Left forelimb (tissue), 1 donor: ENCODE measurements around the gene TRIL.

Experiments
- DNase-seq: peaks from one replicate; pipeline ENCODE4 v3.0.0-alpha.2; 2018; ENCODE audit warnings: low spot score

The TRIL gene

GRCh38 chr7:28958235-28958979 lies at the start of gene TRIL:
TSS of gene TRIL (minus strand) at chr7:28958330. CDS start at chr7:28958046, 284 bp downstream.
- DNase-seq: peak; percentile 95

- DNase-seq: no peak
These were observed 49.0 kb upstream of the TRIL start for GRCh38 chr7:29007127-29007526.

DNA sequence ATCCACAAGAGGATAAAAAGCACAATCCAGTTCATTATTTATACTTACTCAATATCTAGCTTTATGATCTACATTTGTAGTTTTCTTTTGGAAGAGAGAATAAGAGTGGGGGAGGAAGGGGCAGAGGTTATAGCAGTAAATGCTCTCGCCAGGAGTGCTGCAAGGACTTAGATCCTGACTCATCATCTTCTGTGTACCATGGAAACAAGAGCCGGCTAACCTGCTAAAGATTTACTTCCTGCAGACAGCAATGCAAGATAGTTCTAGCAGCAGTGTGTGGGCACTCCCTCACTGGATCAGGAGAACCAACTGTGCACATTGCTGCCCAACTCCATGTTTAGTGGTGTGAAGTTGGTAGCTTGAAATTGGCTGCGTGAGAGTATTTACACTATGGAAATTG lies 47.7 kb upstream of the TRIL start:
- DNase-seq: no peak

- no peak for DNase-seq
These were observed 47.3 kb upstream of the TRIL start for GRCh38 chr7:29005406-29005805.

- DNase-seq: no peak
These were observed 45.6 kb upstream of the TRIL start for GRCh38 chr7:29003703-29004102.

GRCh38 chr7:29000717-29001076 lies 42.6 kb upstream of the TRIL start:
- DNase-seq: no peak

DNA sequence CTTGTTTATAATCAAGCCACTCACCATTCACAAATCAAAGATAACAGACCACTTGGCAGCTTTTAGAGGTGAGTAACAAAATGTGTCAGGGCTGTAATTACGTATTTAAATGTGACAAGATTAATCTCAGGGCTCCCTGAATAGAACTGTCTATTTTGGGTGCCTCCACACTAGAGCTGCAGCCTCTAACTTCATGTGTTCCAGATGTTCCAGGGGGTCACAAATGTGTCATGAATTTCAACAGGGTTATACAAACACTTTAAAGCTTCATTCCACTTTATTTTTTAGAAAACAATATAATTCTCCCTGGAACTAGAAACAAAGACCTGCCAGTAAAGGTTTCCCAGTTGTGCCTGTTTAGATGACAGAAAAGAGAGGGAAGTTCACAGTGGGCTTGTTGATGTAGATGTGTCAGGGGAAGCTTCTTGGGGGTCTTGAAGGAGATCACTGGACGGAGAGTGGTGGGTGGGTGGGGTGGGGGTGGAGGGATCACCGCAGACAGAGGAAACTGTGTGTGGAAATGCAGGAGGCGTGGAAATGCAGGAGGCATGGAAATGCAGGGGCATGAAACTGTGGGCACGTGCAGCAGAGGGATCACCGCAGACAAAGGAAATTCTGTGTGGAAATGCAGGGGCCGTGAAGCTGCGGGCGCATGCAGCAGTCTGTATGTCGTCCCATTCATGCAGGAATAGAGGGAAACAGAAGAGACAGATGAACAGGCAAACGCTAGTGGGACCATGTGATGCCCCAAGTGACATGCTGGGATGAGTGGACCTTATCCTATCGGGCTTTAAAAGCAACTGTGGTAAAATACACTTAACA lies 42.0 kb upstream of the TRIL start:
- no peak for DNase-seq

GRCh38 chr7:28999427-28999826 lies 41.3 kb upstream of the TRIL start:
- DNase-seq: no peak

DNA sequence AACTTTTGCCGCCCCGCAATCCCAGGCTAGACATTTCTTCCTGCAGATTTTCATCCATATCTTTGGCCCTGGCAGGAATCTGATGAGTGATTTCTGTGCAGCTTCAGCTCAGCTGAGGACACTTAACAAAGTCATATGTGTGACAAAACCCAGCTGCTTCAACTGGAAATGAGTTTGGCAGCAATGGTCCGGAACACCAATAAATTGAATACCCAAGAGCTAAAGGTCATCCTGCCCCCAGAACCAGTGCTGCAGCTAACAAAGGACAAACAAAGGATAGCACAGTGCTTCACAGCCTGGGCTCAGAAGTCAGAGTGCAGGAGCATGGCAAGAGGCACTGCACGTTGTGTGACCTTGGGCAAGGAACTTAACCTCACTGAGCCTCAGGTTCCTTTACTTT lies 40.0 kb upstream of the TRIL start:
- no peak for DNase-seq

DNA sequence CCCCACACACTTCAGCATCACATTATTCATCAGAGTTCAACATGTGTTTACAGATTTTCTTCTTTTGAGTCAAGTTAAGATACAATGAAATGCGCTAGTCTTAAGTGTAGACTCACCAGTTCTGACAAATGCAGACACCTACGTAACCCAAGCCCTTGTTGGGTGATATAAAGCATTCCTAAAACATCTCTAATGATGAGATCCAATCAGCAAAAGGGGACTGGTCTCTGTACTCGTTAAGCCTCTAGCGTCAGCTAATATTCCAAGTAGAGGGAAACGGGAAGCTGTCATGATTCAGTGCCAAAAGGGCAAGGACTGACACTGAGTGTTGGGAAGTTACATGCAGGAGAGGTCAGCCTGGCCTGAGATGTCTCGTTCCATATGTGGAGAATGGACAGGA lies 38.7 kb upstream of the TRIL start:
- DNase-seq: no peak

DNA sequence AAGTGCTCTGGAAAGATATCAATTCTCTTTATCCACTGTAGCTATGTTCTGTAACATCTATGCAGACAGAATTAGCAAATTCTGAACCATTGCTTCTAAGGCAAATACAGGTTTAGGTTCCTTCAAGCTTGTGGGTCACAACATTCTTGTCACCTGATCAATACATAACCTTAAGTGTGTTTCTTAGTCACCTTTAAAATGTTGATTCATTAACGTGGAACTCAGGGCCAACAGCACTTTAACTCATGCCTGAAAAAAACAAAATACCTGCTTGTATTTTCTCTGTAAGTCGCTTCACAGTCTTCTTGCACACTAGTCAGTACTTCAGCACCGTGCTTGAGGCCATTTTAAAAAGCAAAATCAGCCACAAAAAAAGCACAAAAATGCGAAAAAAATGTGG lies 35.2 kb upstream of the TRIL start:
- no peak for DNase-seq

DNA sequence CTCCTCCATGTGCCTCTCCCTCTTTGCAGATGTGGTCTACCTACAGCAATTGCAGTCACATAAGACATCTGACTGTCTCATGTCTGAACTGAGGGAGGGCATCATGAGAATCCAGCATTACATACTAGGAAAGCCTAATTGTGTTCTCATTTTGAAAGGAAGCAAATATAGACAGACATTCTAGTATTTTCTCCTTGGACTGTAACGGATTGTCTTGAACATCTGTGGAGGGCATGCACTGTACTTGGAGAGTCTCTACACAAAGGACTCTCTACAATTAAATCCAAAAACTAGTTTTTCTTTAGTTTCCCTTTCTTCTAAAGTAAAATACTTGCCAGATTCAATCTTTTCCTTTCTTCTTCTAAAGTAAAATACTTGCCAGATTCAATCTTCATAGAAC lies 34.7 kb upstream of the TRIL start:
- DNase-seq: no peak

GRCh38 chr7:28990200-28990960 lies 32.2 kb upstream of the TRIL start:
- peak; percentile 80 for DNase-seq

GRCh38 chr7:28989211-28989980 lies 31.3 kb upstream of the TRIL start:
- no peak for DNase-seq

GRCh38 chr7:28988810-28989209 lies 30.7 kb upstream of the TRIL start:
- DNase-seq: no peak

- no peak for DNase-seq
These were observed 30.0 kb upstream of the TRIL start for GRCh38 chr7:28988091-28988490.

DNA sequence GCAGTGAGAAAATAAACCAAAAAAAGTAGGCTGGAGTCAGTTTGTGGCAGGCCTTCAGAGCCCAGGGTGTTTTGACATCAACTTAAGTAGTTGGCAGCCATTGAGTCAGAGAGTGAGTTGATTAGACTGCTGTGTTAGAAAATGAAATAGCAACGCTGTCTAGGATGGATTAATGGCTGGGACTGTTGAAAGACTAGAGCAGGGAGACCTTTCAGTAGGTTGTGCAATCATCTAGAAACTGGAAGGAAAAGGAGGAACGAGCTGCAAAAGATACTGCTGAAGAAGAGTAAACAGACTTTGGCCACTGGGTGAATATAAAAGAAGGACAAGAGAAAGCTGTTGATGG lies 28.6 kb upstream of the TRIL start:
- DNase-seq: no peak

GRCh38 chr7:28986028-28986764 lies 28.1 kb upstream of the TRIL start:
- DNase-seq: no peak

DNA sequence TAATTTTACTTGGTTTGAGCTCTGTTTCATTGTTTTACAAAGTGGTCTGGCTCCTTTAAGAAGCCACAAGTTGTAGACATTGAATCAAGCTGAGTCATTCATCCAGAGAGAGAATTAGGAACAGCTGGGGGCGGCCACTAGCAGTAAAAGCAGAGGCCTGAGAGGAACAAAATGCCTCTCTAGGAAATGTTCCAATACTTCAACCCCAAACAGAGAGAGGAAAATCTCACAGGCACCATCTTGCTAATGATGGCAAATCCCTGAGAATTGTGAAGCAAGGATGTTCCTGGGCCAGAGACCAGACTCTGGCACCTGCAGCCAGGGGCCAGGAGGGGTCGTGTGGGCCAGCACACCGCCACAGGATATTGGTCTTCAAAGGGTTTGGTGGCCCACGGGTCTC lies 26.5 kb upstream of the TRIL start:
- no peak for DNase-seq

- no peak for DNase-seq
These were observed 26.1 kb upstream of the TRIL start for GRCh38 chr7:28984217-28984616.

DNA sequence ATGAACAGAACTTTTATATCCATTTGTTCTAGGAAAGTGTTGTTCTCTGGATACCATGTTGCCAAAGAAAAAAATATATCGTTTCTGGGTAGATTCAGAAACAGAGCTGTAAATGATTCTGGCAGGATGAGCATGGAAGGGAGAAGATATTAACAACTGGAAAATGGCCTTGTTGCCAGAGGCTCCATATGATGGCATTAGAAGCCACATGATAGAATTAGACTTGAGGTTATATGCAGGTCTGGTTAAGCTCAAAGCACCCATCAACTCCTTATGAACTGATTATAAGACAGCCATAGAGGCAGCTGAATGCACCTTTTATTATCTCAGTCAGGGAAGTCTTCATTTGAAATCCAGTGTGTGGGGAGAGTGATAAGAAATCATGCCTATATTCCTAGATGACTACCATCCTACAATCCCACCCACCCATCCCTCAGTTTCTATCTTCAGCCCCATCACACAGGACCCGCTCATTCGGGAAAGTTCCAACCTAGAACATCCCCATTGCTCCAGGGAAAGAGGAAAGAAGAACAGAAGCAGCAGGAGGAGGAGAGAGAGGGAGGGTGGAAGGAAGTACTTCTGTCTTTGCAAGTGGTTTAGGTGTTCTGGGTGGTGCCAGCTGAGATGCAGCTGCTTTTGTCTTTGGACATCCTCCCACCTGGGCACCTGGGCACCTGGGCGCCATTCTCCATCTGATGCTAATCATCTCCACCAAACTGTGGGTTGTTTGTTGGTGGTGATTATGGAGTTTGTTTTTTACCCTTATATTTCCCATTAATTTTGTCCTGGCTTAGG lies 25.5 kb upstream of the TRIL start:
- DNase-seq: no peak
